OCI-LY3 (cell line): ENCODE results near the gene EYA3.

Experiments
- CTCF ChIP-seq: fragments of 200-600, 300-600 bp; sonication (generic); IDR thresholded peaks from 2 replicates; pipeline ENCODE4 v1.5.1; 2014; ENCODE audit warnings: antibody characterized with exemption, low read length, low read depth
- EZH2phosphoT487 ChIP-seq: fragments of 200-600 bp; shearing (Covaris generic); IDR thresholded peaks from 2 replicates; pipeline ENCODE4 v1.6.1; 2018; ENCODE audit warnings: antibody characterized with exemption, mixed run types, low read depth

GRCh38 chr1:27967106-27967883, 121.1 kb downstream of the EYA3 start:
- no peak for TF ChIP-seq CTCF
- TF ChIP-seq EZH2phosphoT487 = no peak
